HG03025 (cell line): ENCODE data around the gene PNMA5.
"Not testable (repeated sequence)": the region's sequence is repeated elsewhere in the genome, so short reads cannot be mapped to it uniquely, and the experiment has no call there.

ENCODE experiments used
- ATAC-seq: cut with Tn5 transposase; IDR thresholded peaks from one replicate; pipeline ENCODE4 v1.9.1; 2021; ENCODE audit warnings: mild to moderate bottlenecking, moderate library complexity; ENCODE audit not compliant: unreplicated experiment, low FRiP score

Gene PNMA5

DNA sequence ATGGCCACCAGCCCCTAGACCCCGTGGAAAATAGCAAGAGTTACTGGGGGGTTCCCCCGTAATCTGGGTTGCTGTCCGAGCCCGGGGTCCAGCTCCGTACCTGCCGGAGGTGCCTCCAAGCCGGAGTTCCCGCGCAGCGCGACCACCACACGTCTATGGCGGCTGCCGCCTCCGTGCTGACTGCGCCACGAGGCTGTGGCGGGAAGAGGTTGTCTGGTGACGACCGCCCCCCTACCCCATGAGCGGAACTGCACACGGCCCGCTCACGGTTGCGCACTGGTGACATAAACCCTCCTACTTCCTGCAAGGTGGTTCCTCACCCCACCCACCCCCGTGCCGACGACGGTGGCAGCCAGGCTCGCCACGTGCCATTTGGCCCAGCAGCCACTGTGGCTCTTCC lies at the start of gene PNMA5:
Gene PNMA5 (minus strand): TSS at position 184 of the 400 bp plus-strand sequence. CDS start 2,518 bp downstream, outside the sequence.
- ATAC-seq, result no peak

DNA sequence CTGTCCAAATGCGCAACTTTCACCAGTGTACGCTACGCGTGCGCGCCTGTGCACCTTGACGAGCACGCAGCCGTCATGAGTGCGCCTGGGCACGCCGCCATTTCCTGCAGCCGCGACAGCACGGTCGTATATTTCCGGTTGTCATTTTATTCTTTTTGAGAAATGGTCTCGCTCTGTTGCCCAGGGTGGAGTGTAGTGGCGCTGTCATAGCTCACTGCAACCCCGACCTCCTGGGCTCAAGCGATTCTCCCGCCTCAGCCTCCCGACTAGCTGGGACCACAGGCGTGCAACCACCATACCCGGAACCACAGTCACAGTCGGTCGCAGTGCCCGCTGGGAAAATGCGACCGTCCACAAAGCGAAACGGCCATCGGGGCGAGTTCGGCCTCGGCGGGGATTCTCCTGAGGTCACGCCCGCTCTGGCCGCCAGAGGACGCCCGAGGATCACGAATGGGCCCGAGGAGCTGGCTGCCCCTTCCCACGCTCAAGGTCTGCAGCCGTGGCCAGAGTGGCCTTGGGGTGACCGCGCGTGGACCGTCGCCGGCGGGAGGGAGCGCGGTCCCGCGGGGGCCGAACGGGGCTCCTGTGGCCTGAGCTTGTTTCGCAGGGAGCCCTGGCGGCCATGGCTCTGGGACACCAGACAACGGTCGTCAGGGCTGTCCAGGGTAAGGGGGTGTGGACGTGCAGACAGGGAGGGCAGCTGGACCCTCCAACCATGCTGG lies 38.6 kb upstream of the PNMA5 start:
- peak; percentile 52 for ATAC-seq

DNA sequence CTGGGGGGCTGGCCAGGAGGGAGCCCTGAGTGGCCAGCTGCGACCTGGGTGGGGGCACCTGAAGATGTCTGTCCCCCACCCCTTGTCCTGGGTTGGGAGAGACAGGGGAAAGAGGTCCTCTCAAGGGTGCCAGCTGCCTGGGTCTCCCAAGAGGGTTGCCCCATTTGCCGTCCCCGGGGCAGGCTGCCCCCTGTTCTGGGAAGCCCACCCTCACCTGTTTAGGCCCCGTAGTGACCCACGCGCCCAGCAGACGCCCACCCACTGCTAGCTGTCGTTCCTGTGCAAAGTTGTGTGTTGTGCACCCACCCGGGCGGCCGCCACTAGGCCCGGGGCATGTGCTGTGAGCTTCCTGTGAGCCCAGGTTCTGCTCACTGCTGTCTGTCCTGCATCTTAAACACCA lies 36.9 kb upstream of the PNMA5 start:
- ATAC-seq, result no peak

- no peak for ATAC-seq
Observed at GRCh38 chrX:153029875-153030274, 36.0 kb upstream of the PNMA5 start.

DNA sequence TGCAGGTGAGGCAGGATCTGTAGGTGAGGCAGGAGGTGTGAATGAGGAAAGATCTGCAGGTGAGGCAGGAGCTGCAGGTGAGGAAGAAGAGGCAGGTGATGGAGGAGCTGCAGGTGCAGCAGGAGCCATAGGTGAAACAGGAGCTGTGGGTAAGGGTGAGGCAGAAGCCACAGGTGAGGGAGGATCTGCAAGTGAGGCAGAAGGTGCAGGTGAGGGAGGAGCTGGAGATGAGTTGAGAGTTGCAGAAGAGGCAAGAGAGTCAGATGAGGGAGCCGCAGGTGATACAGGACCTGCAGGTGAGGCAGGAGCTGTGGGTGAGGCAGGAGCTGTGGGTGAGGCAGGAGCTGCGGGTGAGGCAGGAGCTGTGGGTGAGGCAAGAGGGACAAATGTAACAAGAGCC lies 35.2 kb upstream of the PNMA5 start:
- no peak for ATAC-seq

GRCh38 chrX:153028487-153028886 lies 34.6 kb upstream of the PNMA5 start:
- not testable (repeated sequence) for ATAC-seq

DNA sequence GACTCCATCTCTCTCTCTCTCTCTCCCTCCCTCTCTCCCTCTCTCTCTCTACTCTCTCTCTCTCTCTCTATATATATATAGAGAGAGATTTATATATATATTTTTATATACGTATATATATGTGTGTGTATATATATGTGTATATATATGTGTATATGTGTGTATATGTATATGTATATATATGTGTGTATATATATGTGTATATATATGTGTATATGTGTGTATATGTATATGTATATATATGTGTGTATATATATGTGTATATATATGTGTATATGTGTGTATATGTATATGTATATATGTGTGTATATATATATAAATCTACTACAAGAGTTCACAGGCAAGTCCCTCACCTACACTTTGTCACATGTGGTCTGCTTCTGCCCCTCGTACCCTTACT lies 32.6 kb upstream of the PNMA5 start:
- ATAC-seq, result not testable (repeated sequence)

GRCh38 chrX:153019166-153019565 lies 25.2 kb upstream of the PNMA5 start:
- no peak for ATAC-seq

GRCh38 chrX:153017174-153017573 lies 23.3 kb upstream of the PNMA5 start:
- ATAC-seq, result not testable (repeated sequence)

DNA sequence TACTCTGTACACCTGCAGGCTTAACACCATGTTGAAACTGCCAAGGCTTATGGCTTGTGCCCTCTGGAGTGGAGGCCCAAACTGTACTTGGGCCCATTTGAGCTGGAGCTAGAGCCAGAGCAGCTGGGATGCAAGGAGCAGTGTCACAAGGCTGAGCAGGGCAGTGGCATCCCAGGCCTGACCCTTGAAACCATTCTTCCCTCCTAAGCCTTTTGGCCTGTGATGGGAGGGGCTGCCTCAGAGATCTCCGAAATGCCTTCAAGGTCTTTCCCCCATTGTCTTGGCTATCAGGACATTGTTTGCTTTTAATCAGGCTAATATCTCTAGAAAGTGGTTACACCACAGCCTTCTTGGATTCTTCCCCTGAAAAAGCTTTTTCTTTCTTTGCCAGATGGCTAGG lies 10.9 kb upstream of the PNMA5 start:
- no peak for ATAC-seq

- no peak for ATAC-seq
Observed at GRCh38 chrX:153003981-153004380, 10.1 kb upstream of the PNMA5 start.

GRCh38 chrX:153002182-153002581 lies 8.3 kb upstream of the PNMA5 start:
- ATAC-seq, result not testable (repeated sequence)

DNA sequence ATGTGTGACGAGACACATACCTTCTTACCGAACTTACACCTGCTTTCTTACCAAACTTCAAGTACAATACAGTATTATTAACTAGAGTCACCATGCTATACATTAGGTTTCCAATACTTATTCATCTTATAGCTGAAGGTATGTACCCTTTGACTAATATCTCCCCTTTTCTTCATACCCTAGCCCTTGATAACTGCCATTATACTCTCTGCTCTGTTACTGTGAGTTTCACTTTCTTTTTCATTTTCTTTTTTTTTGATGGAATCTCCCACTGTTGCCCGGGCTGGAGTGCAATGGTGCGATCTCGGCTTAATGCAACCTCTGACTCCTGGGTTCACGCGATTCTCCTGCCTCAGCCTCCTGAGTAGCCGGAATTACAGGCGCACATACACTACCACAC lies 3.4 kb upstream of the PNMA5 start:
- ATAC-seq, result no peak

- no peak for ATAC-seq
Observed at GRCh38 chrX:152992115-152992514, 1.8 kb downstream of the PNMA5 start.

DNA sequence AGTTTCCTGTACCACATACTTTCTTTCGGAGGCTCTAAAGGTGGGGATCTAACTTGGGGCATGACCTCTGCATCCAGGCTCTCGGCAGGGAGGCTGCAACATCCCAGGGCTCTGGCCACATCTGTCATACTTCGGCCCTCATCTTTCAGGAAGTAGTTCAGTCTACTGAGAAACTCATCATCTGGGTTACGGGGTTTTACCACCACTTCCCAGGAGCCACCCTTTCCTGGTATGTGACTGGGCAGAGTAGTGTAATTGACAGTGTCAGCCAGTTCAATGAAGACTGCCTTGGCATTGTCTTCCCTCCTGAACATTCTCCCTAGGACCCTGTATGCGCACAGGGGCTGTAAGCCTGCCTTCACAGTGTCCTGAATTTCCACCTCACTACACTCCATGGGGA lies 2.8 kb downstream of the PNMA5 start:
- no peak for ATAC-seq

DNA sequence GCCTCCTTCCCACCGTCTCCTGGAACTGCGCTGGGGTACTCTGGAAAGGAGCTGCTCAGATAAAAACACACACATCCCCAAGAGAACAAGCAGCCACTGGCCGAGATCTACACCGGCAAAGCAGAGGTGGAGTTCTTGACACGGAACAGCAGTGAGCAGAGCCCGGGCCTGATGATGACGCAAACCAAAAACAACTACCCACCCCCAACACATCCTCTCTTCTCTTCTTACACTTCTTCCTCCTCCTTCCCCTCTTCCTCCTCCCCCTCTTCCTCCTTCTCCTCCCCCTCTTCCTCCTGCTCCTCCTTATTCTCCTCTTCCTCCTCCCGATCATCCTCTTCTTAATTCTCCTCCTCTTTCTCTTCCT lies 4.6 kb downstream of the PNMA5 start:
- no peak for ATAC-seq

DNA sequence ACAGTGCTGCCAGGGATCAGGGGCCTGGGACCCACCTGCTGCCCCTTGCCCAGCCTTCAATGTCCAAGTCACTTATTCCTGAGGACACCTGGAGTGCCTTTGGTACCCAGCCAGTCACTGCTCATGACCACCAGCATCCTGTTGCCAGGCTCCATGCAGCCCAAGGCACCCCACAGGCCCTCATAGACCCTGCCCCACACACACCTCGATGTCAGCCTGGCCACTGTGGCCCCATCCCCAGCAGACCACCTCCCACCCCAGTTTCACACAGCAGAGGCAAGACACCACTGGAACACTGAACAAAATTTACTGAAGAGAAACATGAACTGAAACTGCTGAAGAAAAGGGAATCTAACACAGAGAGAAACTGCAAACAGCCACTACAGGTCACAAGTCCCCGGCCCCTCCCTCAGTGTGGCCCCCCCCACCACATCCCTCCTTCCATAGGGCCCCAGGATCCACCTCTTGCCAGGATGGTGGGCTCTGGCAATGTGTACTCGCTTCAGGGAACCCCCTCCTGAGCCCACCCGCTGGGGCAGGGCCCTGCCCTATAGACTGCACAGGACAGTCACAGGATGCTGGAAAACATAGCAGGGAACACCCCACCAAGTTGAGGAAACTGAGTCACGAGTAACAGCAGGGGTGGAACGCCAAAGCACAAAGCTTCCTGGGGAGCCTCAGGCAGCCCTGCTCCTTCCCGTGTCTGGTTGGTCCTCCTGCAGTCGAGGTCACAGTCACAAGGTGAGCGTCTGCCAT lies 5.2 kb downstream of the PNMA5 start:
- no peak for ATAC-seq

DNA sequence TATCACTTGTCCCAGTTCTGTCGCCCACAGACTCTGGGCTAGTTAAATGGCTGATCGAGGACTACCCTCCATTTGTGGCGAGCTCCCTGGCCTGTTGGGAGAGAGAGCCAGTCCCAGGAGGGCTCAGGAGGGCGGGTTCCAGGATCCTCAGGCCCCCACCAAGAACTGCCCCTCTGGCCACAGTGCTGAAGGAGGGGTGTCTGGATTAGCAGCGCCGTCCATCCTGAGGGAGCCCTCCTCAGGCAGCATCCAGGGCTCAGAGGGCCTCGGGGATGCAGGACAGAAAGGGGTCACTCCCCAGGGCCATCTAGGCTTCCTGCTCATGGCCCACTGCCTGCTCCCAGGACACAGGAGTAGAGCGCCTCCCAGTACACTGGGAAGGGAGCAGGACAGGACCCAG lies 6.1 kb downstream of the PNMA5 start:
- no peak for ATAC-seq

DNA sequence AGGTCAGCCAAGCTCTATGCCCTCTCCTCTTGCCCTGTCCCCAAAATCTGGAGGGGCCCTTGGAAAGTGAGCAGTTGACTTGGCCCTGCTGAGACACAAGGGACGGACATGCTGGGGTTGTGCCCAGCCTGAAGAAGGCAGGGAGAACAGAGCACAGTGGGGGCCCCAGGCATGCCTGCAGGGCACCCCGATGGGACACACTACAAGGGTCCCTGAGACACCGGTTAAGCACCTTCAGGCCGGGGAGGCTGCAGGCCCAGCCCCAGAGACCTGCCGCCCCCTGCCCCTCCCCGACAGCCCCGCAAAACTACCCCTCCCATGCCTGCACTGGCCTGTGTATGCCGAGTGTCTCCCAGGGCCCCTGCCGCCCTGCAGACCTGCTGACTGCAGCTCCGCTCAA lies 6.8 kb downstream of the PNMA5 start:
- ATAC-seq, result not testable (repeated sequence)

DNA sequence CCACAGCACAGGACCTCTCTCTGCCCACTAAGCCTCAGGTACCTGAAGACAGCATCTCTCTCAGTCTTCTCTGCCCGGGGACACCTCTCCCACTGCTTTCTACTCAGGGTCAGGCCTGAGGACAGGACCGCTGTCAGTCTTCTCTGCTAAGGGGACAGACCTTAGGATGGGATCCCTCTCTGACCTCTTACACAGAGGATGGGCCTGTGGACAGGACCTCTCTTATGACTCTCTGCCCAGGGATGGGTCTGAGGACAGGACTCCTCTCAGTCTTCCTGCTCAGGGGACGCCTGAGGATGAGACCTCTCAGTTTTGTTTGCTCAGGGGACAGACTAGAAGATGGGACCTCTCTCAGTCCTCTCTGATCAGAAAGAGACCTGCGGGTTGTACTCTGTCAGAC lies 8.5 kb downstream of the PNMA5 start:
- ATAC-seq, result not testable (repeated sequence)

DNA sequence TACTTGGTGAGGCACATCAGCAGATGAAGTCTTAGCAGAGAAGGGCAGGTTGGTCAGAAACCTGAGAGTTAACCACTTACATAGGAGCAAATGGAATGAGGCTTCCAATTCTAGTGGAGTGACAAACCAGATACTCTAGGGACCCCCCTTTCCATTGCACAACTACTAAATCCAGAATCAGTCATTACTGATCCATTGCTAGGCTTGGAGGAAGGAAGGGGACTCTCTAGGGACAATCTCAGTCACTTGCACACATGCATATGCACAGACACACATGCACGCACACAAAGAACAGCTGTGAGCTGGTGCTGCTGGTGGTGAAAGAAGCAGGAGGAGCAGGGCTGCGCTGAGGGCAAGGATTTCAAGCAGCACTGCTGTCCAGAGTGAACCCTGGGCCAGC lies 25.7 kb downstream of the PNMA5 start:
- no peak for ATAC-seq

GRCh38 chrX:152960115-152960514 lies 33.8 kb downstream of the PNMA5 start:
- no peak for ATAC-seq
